Bone marrow (tissue), 2 donors: ENCODE measurements around the gene SPTBN1.

Experiments
- DNase-seq, 2 donors: peaks; one replicate each; lab custom pipeline; 2025; lab: John Stamatoyannopoulos, UW

Gene SPTBN1

GRCh38 chr2:54632733-54633692 lies 176.9 kb downstream of the SPTBN1 start:
- DNase-seq, result no peak

GRCh38 chr2:54634021-54634420 lies 177.9 kb downstream of the SPTBN1 start:
- DNase-seq, result no peak

GRCh38 chr2:54634564-54635511 lies 178.7 kb downstream of the SPTBN1 start:
- no peak for DNase-seq

GRCh38 chr2:54635554-54636152 lies 179.5 kb downstream of the SPTBN1 start:
- no peak for DNase-seq

GRCh38 chr2:54636415-54637139 lies 180.4 kb downstream of the SPTBN1 start:
- no peak for DNase-seq

- DNase-seq, result no peak
These were observed 182.0 kb downstream of the SPTBN1 start for GRCh38 chr2:54638103-54638502.

- no peak for DNase-seq
These were observed 182.7 kb downstream of the SPTBN1 start for GRCh38 chr2:54638774-54639187.

- DNase-seq, result no peak
These were observed 183.5 kb downstream of the SPTBN1 start for GRCh38 chr2:54639609-54640008.

GRCh38 chr2:54640834-54641540 lies 184.9 kb downstream of the SPTBN1 start:
- no peak for DNase-seq

GRCh38 chr2:54641988-54642387 lies 185.9 kb downstream of the SPTBN1 start:
- DNase-seq, result no peak

GRCh38 chr2:54642677-54643430 lies 186.7 kb downstream of the SPTBN1 start:
- DNase-seq, result no peak

- DNase-seq, result no peak
These were observed 188.1 kb downstream of the SPTBN1 start for GRCh38 chr2:54644236-54644635.

GRCh38 chr2:54646170-54646927 lies 190.2 kb downstream of the SPTBN1 start:
- DNase-seq, result no peak

- DNase-seq, result no peak
These were observed 192.1 kb downstream of the SPTBN1 start for GRCh38 chr2:54648256-54648655.

- DNase-seq, result no peak
These were observed 193.1 kb downstream of the SPTBN1 start for GRCh38 chr2:54649191-54649590.

- no peak for DNase-seq
These were observed 193.5 kb downstream of the SPTBN1 start for GRCh38 chr2:54649633-54650032.

GRCh38 chr2:54650612-54651011 lies 194.5 kb downstream of the SPTBN1 start:
- DNase-seq, result no peak

GRCh38 chr2:54651291-54651690 lies 195.2 kb downstream of the SPTBN1 start:
- no peak for DNase-seq

GRCh38 chr2:54652540-54652939 lies 196.4 kb downstream of the SPTBN1 start:
- peak in 1 of 2 donors; percentile 16 for DNase-seq
